Hematopoietic multipotent progenitor cell treated with erythropoietin and hydrocortisone succinate and interleukin-3 and kit ligand, for 8 days (in vitro differentiated cells): Measurements from ENCODE around the gene LGALS9.

Source experiments
- DNase-seq: peaks from one replicate; pipeline ENCODE4 v3.0.0-alpha.2; 2015

Gene LGALS9

DNA sequence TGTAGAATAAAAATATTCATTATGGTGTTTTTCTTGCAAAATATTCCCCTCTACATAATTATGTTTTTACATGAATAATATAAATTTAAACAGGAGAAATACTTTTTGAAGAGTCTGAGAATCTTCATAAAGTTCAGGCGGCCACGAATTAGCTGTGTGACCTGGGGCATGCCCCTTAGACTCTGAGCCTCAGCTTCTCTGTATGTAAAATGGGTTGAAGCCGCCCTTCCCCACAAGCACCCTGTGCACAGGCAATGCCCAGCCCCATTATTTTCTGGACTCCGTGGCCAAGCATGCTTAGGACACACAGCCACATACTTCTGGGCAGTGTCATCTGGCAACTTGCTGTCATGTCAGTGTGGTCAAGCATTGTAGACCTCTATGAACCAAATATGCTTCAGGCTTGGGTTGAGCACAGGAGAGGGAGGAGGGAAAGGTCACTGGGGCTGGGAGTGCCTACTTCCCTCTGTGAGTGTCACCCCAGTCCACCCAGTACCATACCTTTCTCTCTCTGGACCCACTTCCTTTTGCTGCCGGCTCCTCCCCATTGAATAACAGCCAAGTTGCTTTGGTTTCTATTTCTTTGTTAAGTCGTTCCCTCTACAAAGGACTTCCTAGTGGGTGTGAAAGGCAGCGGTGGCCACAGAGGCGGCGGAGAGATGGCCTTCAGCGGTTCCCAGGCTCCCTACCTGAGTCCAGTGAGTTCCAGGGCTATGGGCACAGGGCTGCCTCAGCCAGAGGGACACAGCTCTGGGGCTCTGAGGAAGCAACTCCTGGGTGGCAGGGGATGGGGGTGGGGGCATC, at the start of gene LGALS9:
Gene LGALS9 (plus strand): TSS at position 582 of the 804 bp plus-strand sequence. CDS start 78 bp downstream, at position 660.
- peak; percentile 74 for DNase-seq

DNA sequence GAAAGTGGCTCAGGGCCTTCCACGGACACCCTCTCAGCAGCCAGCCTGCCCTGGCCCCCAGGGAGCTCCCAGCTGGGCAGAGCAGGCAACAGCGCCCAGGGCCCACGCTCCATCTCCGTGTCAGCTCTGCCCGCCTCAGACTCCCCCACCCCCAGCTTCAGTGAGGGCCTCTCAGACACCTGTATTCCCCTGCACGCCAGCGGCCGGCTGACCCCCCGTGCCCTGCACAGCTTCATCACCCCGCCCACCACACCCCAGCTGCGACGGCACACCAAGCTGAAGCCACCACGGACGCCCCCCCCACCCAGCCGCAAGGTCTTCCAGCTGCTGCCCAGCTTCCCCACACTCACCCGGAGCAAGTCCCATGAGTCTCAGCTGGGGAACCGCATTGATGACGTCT, 48.3 kb upstream of the LGALS9 start:
- no peak for DNase-seq

DNA sequence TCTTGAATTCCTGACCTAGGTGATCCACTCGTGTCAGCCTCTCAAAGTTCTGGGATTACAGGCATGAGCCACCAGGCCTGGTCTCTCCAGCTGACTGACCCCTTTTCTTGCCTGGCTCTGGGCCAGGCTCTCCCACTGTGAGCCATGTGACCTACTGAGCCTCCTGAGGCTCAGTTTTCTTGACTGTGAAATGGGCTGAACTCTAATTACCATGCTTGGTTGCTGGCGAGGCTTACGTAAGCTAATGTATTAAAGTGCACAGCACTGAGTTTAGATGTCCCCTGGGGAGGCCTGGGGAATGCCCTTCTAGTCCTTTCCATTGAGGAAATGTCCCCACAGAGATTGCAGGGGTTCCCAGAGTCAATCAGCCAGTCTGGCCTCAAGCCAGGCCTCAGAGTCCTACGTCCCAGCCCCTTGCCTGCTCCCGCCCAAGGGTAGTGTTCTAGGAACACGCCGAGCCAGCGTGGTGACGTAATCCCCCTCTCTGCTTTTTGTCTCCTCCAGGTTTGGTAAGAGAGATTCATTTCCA, 45.8 kb upstream of the LGALS9 start:
- no peak for DNase-seq

DNA sequence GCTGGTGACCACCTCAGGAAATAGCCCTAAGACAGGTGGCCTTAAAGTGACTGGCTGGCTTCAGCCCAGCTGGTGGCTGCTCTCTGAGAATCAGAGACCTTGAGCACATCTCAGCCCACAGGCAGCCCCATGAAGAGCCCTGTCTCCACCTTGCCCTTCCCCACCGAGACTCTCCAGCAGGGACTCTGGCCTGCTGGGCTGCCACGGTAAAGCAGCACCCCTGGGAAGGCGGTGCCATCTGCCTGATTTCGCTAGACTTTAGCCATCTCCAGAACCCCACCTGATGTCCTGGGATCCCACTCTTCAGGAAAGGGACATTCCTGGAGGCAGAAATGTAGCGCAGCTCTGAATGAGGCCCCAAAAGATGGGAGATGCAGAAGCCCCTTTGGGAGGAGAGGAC, 45.2 kb upstream of the LGALS9 start:
- DNase-seq = no peak

DNA sequence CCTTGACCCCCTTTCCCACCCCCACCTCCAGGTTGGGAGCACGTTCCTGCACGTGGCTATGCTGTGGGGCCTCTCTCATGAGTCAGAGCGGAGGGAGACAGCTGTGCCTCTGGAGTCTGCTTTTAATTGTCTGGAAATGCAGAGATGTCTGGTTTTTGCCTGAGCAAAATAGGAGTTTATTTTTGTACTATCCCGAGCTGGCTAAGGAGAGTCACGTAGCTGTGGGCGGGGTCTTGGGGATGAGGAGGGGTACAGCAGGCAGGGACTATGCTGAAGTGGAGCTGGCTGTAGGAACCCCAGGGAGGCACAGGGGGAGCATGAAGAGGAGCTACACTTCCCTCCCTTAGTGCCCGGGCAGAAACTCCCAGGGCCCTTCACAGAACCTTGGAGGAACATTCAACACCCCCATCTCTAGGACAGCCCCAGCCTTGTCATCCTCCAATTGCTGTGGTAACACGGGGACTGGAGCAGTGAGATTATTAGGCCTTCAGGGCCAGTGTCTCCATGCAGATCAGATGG, 44.7 kb upstream of the LGALS9 start:
- peak; percentile 91 for DNase-seq

DNA sequence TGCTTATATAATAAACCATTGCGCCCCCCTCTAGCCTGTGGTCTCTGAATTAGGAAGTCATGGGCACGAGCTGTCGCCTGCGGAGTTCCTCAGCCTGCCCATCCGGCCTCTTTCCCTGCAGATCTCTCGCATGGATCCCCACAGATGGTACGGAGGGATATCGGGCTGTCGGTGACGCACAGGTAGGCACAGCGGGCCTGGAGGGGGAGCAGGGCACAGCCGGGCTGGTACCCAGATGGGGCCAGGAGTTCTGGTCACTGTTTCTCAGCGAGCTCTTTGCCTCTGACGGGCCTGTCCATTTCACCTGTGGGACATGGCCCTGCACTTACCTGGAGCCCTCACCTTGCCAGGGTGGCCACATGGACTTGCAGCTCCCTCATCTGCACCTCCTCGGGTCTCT, 42.6 kb upstream of the LGALS9 start:
- DNase-seq = no peak

DNA sequence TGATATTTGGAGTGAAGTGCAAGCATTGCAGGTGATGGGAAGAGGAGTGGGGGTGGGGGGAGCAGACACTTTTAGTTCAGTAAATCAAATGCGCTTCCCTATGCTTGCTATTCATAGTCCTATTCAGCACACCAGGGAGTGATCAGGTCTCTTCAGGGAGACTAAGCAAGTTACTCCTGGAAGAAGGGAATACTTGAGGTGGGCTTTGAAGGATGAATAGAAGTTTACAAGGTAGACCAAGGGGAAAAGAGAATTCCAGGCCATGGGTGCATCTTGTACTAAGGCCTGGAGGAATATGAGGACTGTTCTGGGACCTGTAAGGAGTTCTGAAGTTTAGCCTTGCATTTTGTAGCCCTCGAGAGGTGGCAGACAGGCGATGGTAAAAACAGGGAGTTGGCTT, 40.1 kb upstream of the LGALS9 start:
- no peak for DNase-seq

DNA sequence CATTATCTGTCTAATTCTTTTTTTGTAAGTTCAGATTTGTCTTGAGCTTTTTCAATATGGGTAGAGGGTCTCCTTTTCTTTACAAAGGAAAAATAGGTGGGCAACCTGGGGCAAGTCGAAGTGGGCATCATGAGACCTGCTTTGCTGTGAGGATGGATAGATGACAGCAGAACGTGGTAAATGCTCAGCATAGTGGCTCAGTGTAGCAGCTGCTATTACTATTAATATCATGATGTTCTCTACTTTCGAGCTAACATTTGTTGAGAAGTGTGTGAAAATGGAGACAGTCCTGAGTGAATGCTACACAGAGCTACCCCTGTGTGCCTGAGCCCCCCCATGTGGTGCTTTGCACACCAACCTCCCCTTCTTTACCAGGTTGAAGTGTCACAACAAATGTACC, 39.0 kb upstream of the LGALS9 start:
- no peak for DNase-seq

DNA sequence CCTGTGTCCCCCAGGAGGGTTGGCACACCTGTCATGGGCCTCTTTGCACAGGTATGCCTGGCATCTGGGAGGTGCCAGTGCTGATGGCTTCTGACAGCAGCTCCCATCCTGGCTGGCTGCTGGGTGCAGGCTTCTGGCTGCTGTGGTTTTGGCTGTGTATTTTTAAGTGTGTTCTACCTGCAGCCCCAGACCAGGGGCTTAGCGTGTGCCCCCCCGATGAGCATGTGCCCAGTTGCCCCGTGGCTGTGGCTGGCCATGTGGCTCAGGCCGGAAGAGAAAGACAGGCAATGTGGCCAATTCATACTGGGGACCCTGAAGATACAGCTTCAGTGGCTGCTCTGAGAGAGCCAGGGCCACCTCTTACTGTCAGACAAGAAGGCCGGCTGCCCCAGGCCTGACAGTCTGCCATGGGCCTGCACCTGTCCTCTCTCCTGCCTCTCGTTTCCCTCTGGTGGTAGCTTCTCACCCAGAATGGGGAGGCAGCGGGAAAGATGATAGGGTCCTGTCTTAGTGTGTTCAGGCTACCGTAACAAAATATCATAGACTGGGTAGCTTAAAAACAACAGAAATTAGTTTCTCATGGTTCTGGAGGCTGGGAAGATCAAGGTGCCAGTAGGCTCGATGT, 37.6 kb upstream of the LGALS9 start:
- DNase-seq = no peak

DNA sequence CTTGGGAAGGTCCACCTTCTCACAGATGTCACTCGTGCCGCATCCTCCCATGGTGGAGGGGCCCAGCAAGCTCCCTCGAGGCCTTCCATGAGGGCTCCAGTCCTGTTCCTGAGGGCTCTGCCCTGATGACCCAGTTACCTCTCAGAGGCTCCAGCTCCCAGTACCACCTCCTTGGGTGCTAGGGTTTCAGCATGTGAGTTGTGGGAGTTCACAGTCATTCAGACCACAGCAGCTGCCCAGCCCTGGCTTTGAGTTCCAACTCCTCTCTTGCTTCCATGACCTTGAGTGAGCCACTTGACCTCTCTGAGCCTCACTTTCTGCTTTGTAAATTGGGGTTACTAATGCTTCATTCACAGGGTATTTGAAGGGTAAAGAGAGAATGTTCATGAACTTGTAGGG, 37.1 kb upstream of the LGALS9 start:
- no peak for DNase-seq

DNA sequence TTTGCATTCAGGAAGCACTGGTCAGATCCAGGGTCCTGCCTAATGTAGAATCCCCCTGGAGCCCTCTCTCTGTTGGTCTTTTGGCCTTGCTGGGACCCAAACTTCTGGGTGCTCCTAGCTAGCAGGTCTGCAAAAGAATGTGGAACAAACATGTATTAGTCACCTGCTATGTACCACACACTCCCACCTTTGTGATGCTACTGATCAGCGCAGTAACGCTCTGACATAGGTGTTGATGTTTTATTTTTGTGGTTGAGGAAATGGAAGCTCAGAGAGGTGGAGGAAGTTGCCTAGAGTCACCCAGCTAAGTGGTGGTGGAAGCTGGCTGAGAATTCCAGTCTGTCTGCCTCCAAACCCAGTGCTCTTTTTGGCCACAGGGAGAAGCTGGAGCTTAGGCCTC, 35.8 kb upstream of the LGALS9 start:
- DNase-seq = no peak

DNA sequence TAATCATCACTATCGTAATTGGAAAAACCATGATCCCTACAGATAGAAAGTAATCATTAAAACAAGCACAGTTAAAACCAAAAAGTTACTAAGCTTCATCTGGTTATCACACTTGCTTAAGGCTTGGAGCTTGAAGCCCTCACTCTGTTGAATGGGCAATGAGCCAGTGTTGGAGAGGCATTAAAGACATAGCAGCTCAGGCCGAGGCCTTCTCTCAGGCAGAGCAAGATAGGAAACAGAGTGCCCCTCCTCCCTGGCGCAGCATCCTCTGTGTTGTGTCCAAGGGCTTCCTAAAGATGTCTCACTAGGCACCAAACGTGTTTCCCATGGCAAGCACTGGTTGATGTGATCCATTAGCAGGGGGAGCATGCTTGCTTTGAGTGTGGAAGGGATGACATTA, 34.9 kb upstream of the LGALS9 start:
- peak; percentile 92 for DNase-seq

DNA sequence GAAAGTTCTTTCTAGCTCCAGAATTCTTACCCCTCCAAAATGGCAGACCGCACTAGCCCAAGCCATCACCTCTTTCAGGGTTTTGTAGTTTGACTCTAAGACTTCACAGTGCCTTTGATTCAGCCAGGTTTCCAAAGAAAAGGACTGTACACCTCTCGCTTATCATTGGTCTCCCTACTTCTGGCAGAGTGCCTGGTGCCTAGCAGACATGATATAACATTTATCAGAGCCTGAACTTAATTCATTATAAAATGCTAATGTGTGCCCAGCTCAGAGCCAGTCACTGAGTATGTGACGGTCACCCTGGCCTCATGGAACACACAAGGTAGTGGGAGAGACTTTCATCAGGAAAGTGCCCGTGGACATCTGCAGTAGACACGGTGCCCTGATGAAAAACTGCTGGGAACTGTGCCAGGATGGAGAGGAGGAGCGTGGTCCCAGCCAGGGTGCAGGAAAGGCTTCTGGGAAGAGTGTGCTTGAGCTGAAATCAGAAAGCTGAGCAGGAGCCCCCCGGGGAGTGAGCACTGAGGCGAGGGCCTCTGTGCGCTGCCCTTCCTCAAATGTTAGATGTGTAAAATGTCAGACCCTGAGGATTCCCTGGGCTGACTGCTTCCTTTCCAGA, 34.3 kb upstream of the LGALS9 start:
- peak; percentile 91 for DNase-seq

DNA sequence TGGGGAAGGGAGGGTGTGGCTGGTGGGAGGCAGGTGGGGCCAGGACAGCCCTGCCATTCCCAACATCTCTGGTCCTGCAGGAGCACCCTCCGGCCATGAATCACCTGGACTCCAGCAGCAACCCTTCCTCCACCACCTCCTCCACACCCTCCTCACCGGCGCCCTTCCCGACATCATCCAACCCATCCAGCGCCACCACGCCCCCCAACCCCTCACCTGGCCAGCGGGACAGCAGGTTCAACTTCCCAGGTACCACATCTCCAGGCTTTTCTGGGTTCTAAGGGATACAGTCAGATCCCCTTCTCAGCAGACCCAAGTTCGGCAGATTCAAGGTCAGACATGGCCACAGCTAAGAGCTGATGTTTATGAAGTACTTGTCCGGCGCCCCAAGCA, 33.8 kb upstream of the LGALS9 start:
- DNase-seq = no peak

DNA sequence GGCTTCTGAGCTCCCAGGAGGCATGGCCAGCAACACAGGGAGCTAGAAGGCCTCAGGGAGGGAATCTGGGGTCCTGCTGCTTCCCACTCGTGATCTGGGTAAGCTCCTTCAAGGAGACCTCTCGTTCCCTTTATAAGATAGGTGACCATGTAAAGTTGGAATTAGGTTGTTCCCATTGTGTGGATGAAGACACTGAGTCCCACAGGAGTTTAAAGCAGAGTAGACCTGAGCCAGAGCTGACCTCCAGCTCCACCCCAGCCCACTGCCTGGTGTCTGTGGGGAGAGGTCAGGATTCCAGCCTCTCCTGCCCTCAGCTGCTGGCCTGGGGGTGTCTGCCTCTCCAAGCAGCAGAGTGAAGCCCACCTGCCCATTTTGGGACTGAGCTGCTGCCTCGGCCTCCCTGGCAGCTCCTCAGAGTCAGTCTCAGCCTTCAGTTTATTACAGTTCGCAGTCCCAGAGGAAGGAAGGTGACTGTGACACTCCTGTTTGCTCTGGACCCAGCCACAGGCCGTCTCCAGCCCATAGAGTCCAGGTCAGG, 33.1 kb upstream of the LGALS9 start:
- no peak for DNase-seq

DNA sequence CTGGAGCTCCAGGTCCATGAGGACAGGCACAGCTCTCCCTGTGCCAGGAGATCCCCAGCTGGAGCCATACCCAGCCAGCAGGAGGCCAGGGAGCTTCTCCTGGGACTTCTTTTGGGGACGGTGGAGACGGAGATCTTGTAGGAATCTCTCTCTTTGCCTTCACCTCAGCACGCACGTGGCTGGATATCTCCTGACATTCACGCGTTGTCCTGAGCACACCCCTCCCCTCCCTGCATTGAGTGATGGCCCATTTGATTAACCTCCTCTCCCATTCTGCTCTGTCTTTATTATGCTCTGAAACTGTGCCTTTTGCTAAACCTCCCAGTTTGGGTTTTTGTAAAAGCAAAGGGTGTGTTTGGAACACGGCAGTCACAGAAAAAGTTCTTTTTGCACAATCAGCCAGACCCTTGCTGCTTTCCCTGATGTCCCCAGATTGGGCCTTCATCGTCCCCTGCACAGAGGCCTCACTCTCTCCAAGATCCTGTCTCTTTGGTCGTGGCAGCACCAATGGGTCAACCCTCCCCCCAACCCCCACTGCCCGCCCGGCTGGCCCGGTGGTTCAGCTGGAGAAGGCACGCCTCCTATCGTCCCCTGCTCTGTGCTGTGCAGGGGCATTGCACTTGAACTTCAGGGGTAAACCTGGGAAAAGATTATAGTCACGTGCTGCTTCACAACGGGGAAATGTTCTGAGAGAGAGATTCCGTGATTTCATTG, 32.5 kb upstream of the LGALS9 start:
- DNase-seq = peak; percentile 57

DNA sequence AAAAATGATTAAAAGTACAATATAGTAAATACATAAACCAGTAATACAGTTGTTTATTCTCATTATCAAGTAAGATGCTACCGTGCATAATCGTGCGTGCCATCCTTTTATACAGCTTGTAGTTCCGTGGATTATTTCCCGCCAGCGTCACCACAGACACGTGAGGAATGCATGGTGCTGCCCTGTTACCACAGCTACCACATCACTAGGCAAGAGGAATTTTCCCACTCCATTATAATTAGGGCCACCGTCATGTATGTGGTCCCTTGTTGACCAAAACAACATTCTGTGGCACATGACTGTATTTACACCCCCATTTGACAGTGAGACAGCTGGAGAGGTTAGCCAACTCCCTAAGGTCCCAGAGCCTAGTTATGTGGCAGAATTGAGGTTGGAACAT, 30.5 kb upstream of the LGALS9 start:
- no peak for DNase-seq

DNA sequence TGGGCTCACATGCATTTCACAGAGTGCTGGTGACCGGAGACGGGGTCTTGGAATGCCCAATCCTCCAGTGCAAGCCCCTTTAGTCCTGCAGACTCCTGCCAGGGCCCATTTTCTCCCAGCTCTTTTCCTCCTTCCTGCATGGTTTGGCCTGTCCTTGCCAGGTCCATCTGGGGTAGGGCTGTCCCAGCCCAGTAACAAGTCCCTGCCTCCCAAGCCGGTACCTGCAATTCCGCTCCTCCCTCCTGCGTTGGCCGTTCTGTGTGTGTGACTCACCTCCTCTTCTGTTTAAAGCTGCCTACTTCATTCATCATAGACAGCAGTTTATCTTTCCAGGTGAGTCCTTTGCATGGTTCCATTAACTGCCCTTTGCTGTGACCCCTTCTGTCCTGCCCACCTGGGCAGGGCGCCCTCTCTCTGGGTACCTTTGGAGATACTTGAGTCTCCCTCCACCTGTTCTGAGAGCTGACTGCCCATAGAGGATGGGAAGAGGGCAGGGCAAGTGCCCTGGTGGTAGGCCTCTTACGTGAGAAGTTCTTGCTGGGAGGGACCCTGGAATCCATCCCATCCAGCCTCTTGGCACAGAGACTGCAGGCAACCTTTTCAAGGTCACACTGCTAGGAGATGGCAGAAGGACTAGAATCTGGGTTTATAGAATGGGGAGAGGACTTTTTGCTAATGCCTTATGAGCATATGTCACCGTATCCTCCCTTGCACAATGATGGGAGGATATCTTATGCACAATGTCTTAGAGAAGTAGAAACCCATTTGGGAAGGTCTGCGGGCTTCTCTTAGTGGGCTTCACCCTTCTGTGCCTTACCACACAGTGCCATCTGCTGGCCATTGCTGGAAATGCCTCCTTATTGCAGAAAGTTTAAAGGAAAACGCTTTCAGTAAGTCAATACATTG, 29.7 kb upstream of the LGALS9 start:
- peak; percentile 90 for DNase-seq

DNA sequence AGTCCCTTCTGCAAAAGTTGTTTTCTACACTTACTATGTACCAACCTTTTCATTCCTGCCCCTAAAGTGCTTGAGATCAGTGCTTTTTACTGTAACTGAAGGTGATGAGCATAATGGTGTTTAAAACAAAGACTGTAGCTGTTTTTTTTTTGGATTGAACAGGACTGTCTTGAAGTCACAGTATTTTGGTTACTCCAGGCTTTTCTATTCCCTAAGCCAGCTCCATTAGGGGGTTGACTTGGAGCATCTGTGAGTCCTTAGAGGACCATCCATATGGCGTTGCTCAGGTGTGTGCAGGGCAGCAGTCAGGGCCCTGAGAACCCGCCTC, 29.0 kb upstream of the LGALS9 start:
- no peak for DNase-seq

DNA sequence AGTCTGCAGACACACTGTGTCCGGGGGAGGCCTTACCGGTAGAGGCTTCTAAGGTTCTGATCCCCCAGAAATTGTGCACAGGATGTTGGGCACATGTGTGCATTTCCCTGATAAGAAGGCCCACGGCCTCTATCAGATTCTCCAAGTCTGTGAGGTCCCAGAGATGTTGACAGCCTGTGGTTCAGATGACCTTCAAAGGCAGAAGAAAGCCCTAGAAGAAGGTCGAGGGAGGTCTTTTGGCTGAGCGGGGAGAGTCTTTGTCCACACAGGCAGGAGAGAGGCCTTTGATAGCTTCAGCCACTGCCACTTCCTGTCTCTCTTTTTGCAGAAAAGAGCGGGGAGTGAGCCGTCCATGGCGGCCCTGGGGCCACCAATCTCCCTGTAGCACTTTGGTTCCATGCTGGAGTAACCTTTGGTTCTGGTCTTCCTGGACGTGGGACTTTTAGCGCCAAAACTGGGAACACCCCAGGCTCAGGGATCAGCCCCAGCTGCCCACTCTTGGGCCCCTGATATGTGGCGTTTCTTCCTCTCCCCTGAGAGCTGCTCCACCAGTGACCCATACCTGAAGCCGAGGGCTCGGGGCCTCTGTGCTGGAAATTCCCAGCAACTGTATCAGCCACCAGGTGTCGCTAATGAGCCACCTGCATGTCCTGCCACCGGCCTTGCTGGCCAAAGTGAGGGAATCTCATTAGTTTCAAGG, 28.1 kb upstream of the LGALS9 start:
- peak; percentile 95 for DNase-seq

DNA sequence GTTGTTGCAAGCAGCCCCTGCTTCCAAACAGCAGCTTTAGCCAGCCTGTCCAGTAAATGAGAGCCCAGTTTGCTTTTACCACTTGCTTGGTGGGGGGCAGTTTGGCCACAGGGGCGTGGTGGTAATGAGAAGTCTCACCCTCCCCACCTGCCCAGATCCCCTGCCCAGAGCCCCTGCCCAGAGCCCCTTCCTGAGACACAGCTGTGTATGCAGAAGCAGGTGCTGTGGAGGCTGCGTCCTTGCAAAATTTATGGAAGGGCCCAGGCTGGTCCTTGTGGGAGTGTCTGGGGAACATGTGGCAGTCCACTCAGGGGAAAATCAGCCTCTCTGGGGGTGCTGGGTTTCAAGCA, 27.6 kb upstream of the LGALS9 start:
- DNase-seq = no peak
